ENCODE data around the gene ZMAT5. TPM values are rescaled to one million over a fixed set of nuclear protein-coding genes. Genes with fewer than 3 reads are reported as not detected.

The ZMAT5 gene
- total and polyA plus RNA-seq, 9 of the 15 experiments (the other 6 are each of a cell fraction or from before 2014, with no cell fraction given) = 2.0 to 25.2 (median 11.9) TPM

DNA sequence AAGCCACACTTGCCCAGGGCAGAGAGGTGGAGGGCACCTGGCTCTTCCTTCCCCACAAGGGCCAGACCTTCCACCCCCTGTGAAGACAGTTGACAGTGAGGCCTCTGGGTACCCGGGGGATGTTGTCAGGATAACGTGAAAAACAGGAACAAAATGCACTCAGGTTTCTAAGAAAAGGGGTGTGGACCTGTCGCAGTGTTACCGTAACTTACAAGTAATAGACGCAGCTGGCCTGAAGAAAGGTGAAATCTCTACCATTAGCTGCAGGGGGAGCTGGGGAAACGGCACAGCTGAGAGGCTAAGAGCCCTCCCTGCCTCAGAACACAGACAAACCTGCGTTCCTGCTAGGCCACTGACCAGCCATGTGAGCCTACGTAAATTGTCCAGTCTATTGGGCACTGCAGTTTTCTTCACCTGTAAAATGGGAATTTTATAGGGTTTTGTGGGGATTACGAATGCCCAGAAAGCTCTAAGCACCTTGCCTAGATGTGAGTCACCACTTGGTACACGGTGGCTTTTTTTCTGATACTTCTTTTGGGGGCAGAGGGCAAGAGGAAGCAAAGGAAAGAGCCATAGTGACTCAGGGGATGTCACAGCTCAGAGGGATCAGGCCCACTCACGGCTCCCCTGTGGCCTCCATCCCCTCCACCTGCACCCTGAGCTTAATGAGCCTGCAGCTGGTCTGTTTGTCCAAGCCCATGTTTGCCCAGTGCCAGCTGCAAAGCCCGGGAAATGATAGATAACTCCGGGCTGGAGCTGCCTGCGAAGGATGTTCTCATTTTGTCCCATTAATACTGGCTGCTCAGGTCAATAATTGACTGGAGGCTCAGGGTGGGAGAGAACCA lies 65.4 kb downstream of the ZMAT5 start (continued):
- TF ChIP-seq, protein P1, sequence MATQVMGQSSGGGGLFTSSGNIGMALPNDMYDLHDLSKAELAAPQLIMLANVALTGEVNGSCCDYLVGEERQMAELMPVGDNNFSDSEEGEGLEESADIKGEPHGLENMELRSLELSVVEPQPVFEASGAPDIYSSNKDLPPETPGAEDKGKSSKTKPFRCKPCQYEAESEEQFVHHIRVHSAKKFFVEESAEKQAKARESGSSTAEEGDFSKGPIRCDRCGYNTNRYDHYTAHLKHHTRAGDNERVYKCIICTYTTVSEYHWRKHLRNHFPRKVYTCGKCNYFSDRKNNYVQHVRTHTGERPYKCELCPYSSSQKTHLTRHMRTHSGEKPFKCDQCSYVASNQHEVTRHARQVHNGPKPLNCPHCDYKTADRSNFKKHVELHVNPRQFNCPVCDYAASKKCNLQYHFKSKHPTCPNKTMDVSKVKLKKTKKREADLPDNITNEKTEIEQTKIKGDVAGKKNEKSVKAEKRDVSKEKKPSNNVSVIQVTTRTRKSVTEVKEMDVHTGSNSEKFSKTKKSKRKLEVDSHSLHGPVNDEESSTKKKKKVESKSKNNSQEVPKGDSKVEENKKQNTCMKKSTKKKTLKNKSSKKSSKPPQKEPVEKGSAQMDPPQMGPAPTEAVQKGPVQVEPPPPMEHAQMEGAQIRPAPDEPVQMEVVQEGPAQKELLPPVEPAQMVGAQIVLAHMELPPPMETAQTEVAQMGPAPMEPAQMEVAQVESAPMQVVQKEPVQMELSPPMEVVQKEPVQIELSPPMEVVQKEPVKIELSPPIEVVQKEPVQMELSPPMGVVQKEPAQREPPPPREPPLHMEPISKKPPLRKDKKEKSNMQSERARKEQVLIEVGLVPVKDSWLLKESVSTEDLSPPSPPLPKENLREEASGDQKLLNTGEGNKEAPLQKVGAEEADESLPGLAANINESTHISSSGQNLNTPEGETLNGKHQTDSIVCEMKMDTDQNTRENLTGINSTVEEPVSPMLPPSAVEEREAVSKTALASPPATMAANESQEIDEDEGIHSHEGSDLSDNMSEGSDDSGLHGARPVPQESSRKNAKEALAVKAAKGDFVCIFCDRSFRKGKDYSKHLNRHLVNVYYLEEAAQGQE (IDR thresholded peaks at IDR 0.05; ENCODE audit: borderline replicate concordance) = peak; percentile 54; the same call in 1 of the 2 replicates
- TF ChIP-seq, protein P1 (CRISPR knock-in tag; IDR thresholded peaks at IDR 0.05; ENCODE audit: low read depth) = no peak
- TF ChIP-seq, protein P2, sequence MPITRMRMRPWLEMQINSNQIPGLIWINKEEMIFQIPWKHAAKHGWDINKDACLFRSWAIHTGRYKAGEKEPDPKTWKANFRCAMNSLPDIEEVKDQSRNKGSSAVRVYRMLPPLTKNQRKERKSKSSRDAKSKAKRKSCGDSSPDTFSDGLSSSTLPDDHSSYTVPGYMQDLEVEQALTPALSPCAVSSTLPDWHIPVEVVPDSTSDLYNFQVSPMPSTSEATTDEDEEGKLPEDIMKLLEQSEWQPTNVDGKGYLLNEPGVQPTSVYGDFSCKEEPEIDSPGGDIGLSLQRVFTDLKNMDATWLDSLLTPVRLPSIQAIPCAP (CRISPR knock-in tag; IDR thresholded peaks at IDR 0.05; ENCODE audit: borderline replicate concordance) = no peak
